Fibroblast of the conjunctiva (primary cell): Measurements from ENCODE around the gene KCNA2.
A peak's percentile ranks its signal among the peaks of the same experiment; 100 is the strongest.

Experiments
- DNase-seq: peaks from one replicate; pipeline ENCODE4 v3.0.0-alpha.2; 2010; ENCODE audit warnings: low read depth

KCNA2 gene

GRCh38 chr1:110605901-110606656, at the start of gene KCNA2:
TSS of gene KCNA2 (minus strand) at chr1:110606358. CDS start at chr1:110604782, 1,576 bp downstream.
- no peak for DNase-seq

GRCh38 chr1:110650609-110651008, 44.5 kb upstream of the KCNA2 start:
- no peak for DNase-seq

GRCh38 chr1:110648417-110648816, 42.3 kb upstream of the KCNA2 start:
- no peak for DNase-seq

- no peak for DNase-seq
Observed at GRCh38 chr1:110647254-110647891, 41.2 kb upstream of the KCNA2 start.

GRCh38 chr1:110645821-110646735, 39.9 kb upstream of the KCNA2 start:
- no peak for DNase-seq

GRCh38 chr1:110645211-110645610, 39.1 kb upstream of the KCNA2 start:
- DNase-seq = no peak

GRCh38 chr1:110643879-110644472, 37.8 kb upstream of the KCNA2 start:
- no peak for DNase-seq

GRCh38 chr1:110639724-110640386, 33.7 kb upstream of the KCNA2 start:
- DNase-seq = no peak

- DNase-seq = no peak
Observed at GRCh38 chr1:110638556-110638955, 32.4 kb upstream of the KCNA2 start.

GRCh38 chr1:110638058-110638457, 31.9 kb upstream of the KCNA2 start:
- no peak for DNase-seq

GRCh38 chr1:110637475-110637874, 31.3 kb upstream of the KCNA2 start:
- no peak for DNase-seq

- no peak for DNase-seq
Observed at GRCh38 chr1:110636149-110636935, 30.2 kb upstream of the KCNA2 start.

GRCh38 chr1:110635434-110635833, 29.3 kb upstream of the KCNA2 start:
- no peak for DNase-seq

GRCh38 chr1:110634455-110635311, 28.5 kb upstream of the KCNA2 start:
- DNase-seq = no peak

- no peak for DNase-seq
Observed at GRCh38 chr1:110634086-110634454, 27.9 kb upstream of the KCNA2 start.

- no peak for DNase-seq
Observed at GRCh38 chr1:110633646-110634030, 27.5 kb upstream of the KCNA2 start.

GRCh38 chr1:110631836-110632620, 25.9 kb upstream of the KCNA2 start:
- DNase-seq = no peak

- DNase-seq = peak; percentile 31
Observed at GRCh38 chr1:110630839-110631663, 24.9 kb upstream of the KCNA2 start.
